ENCODE measurements around the gene ATXN2L.
"Not testable (repeated sequence)": the region's sequence is repeated elsewhere in the genome, so short reads cannot be mapped to it uniquely, and the experiment has no call there.

ATXN2L gene

GRCh38 chr16:28836761-28837064, 13.9 kb downstream of the ATXN2L start:
- no peak for DNase-seq

DNA sequence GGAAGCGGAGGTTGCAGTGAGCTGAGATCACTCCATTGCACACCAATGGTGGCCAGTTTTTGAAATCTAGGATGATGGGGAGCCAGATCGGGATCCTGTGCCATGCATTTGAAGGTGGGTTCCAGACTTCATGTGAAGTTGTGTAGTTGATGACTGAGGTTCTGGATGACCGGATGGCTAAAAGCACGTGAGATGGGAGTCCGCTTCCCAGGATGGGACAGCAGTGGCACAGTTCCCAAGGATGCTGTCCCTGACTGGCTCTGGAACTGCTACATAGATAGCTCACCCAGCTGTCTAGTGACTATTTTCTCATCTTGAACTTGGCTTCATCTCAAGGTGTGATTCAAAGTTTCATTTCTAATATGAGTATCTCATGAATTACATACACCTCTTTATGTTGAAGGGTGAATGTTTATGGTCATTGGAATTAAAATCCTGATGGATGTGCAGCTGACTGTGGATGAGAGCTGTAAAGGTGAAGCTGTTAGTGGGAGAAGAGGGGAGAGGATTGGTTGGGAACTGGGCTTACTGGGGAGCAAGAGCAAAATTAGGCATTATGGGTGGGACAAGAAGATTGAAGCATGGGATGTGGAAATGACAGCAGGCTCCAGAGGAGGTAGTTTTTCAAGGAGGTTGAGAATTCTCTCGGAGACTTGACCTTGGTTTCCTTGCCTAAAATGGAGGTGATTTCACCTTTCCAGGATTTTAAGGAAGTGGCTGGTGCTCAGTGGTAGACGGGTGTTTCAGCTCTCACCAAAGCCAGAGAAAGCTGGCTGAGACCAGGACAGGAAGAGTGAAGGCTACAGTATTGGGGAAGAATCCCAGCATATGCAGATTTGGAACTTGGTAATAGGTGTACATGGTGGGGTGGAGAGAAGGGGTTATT, 15.1 kb downstream of the ATXN2L start:
- no peak for DNase-seq

- no peak for DNase-seq
These were observed 15.7 kb downstream of the ATXN2L start for GRCh38 chr16:28838558-28838918.

DNA sequence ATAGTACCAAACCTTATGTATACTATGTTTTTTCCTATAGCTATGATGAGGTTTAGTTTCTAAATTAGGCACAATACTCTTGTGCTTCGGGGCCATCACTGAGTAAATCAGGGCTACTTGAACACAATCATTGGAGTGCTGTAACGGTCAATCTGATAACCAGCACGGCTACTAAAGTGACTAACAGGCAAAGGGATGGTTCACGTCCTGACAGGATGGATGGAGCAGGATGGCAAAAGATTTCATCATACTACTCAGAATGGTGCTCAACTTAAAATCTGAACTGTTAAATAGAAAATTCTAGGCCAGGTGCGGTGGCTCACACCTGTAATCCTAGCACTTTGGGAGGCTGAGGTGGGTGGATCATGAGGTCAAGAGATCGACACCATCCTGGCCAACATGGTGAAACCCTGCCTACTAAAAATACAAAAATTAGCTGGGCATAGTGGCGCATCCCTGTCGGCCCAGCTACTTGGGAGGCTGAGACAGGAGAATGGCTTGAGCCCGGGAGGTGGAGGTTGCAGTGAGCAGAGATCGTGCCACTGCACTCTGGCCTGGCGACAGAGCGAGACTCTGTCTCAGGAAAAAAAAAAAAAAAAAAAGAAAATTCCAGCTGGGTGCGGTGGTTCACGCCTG, 16.3 kb downstream of the ATXN2L start:
- no peak for DNase-seq

DNA sequence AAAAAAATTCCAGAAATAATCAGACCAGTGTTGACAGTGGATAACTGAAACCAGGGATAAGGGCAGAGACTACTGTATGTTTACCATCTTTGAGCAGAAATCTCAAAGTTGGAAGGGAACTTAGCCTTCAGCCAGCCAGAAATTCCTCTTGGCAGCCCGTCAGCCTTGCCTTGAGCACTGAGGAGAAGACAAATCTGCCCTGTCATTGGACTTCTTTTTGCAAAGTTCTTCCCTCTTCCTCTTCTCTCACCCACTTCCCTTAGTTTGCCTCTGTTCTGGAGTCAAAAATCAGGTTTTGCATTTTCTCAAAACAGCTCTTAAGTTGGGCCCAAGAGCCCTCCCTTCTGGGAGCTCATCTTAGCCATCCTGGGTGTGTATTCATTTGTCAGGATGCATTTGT, 17.1 kb downstream of the ATXN2L start:
- DNase-seq: no peak

DNA sequence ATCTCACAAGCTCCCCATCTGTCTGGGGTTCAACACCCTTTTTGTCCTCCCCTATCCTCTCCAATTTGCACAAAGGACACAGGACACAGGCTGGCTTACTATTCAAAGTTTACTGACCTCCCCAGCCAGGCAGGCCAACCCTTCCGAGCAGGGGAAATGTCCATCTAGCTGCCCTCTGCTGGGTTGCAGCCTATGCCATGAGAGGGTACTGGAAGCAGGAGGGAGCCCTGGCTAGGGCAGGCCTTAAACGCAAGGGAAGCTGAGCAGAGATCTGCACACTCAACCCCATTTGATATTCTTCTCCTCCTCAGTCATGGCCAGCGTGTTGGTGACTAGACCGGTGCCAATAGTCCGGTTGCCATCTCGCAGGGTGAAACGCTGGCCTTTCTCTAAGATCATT, 19.9 kb downstream of the ATXN2L start:
- no peak for DNase-seq

DNA sequence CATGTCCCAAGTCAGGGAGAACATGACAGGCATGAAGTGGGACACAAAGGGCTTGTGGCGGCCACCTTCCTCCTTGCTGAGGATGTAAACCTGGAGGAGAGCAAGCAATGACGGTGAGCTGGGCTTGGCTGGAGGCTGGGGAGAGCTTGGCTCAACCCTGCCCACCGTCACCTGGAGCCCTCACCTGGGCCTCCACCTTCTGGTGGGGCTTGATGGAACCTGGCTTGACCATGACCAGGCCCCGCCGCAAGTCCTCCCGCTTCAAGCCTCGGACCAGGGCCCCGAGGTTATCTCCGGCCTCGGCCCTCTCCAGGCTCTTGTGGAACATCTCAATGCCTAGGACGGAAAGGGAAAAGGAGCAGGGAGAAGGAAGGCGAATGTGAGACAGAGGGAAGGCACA, 21.0 kb downstream of the ATXN2L start:
- DNase-seq: no peak

- no peak for DNase-seq
These were observed 21.6 kb downstream of the ATXN2L start for GRCh38 chr16:28844226-28844885.

DNA sequence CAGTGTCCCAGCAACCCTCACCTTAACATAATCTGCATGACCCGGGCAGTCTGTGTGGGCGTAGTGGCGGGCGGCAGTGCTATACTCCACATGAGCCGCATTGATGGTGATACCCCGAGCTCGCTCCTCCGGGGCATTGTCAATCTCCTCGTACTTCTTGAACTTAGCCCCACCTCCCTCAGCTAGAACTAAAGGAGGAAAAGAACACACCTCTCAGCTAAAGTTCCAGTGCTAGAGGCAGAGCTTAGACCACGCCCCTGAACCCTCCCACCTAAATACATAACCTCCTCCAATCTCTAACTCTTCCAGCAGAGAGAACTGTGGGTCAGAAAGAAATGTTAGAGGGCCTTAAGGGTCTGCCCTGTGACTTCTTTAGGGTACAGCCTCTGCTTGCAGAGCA, 22.5 kb downstream of the ATXN2L start:
- peak in 1 of 5 experiments; percentile 78 for DNase-seq

GRCh38 chr16:28845761-28846079, 22.9 kb downstream of the ATXN2L start:
- DNase-seq: peak in 1 of 5 experiments; percentile 27

- DNase-seq: peak; percentile 90 to 99 (median 97)
These were observed 23.5 kb downstream of the ATXN2L start, which contains the start of gene TUFM for GRCh38 chr16:28846080-28846932. TSS of gene TUFM (minus strand) at chr16:28846348. CDS start at chr16:28846269, 79 bp downstream.

DNA sequence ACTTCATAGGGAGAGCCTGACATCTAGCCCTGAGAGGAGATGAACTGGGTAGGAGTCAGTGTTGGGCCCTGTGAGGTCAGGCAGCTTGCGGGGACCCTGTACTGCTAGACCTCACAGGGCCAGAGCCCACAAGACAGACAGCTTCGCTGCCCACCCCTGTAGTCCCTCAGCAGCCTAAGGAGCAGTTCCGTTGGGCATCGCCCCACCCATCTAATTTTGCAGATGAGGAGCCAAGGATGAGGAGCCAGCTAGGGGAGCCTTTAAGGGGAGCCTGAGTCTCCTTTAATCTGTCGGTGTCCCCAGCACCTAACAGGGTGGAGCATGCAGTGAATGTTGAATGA, 24.1 kb downstream of the ATXN2L start:
- no peak for DNase-seq

DNA sequence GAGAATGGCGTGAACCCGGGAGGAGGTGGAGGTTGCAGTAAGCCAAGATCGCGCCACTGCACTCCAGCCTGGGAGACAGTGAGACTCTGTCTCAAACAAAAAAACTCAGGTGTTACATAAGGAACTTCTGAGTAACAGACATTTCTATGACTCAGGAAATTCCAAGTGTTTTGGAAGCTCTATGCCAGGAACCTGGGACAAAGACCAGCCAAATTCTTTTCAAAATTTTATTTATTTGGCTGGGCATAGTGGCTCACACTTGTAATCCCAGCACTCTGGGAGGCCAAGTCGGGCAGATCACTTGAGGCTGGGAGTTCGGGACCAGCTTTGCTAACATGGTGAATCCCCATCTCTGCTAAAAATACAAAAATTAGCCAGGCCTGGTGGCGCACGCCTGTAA, 35.6 kb downstream of the ATXN2L start:
- DNase-seq: no peak

GRCh38 chr16:28859326-28859725, 36.5 kb downstream of the ATXN2L start:
- DNase-seq: no peak

GRCh38 chr16:28863929-28864793, 41.4 kb downstream of the ATXN2L start:
- DNase-seq: peak in 2 of 5 experiments; percentile 20 to 30

- no peak for DNase-seq
These were observed 42.3 kb downstream of the ATXN2L start for GRCh38 chr16:28865001-28865688.

GRCh38 chr16:28865722-28866453, 43.1 kb downstream of the ATXN2L start:
- no peak for DNase-seq

DNA sequence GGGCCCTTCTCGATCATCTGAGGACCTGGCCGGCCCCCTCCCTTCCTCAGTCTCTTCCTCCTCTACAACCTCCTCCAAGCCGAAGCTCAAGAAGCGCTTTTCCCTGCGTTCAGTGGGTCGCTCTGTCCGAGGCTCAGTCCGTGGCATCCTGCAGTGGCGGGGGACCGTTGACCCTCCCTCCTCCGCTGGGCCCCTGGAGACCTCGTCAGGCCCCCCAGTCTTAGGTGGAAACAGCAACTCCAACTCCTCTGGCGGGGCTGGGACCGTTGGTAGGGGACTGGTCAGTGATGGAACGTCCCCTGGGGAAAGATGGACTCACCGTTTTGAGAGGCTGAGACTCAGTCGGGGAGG, 43.6 kb downstream of the ATXN2L start:
- no peak for DNase-seq

GRCh38 chr16:28867241-28867640, 44.4 kb downstream of the ATXN2L start:
- no peak for DNase-seq

DNA sequence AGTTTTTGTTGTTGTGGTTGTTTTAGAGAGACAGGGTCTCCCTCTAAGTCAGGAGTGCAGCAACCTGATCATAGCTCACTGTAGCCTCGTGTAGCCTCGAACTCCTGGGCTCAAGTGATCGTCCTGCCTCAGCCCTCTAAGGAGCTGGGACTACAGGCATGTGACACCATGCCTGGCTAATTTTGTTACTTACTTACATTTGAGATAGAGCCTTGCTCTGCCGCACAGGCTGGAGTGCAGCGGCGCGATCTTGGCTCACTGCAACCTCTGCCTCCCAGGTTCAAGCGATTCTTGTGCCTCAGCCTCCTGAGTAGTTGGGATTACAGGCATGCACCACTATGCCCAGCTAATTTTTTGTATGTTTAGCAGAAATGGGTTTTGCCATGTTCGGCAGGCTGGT, 44.8 kb downstream of the ATXN2L start:
- not testable (repeated sequence) for DNase-seq

DNA sequence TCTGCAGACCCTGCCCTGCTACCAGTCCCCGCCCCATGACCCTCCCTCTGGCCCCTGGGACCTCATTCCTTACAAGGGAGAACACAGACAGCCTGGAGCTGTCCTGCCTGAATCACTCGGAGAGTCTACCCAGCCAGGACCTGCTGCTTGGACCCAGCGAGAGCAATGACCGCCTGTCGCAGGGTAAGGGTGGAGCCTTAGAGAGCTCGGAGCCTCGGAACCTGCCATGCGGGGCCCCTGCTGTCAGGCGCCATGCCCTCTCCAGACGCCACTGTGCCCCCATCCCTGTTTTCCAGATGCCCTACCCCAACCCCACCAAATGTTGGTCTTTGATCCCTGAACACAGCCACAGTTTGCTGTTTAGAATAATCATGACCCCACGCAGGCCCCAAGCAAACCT, 46.4 kb downstream of the ATXN2L start:
- DNase-seq: no peak
